ENCODE data around the gene XPO6. TPM values are rescaled to one million over a fixed set of nuclear protein-coding genes. Genes with fewer than 3 reads are reported as not detected.

The XPO6 gene
- polyA plus RNA-seq, 1 donor from 2014 or later: 104 TPM

GRCh38 chr16:28237754-28238357 lies 26.1 kb upstream of the XPO6 start:
- H3K27me3 ChIP-seq (ENCODE audit: insufficient read depth, low read depth, low read length): no peaks in the 10 kb centered on the region
- no peaks in the 10 kb centered on the region for H4K20me1 ChIP-seq (ENCODE audit: insufficient read depth)
- H3K79me2 ChIP-seq (replicated peaks; ENCODE audit: insufficient read depth, low read length): no peaks in the 10 kb centered on the region
- H3F3A ChIP-seq (ENCODE audit: insufficient read depth, low read length, poor library complexity, severe bottlenecking): no peaks in the 10 kb centered on the region
- H3K4me2 ChIP-seq (ENCODE audit: low read length): no peak overlapping the region
- TF ChIP-seq REST (IDR thresholded peaks at IDR 0.05; ENCODE audit: borderline replicate concordance) (no peak), MXI1 (conservative IDR thresholded peaks at IDR 0.05; ENCODE audit: poor library complexity, severe bottlenecking) (no peak), TAF1 (IDR thresholded peaks at IDR 0.05; ENCODE audit: low read depth) (no peak), RAD21 (conservative IDR thresholded peaks at IDR 0.05) (no peak), EP300 (conservative IDR thresholded peaks at IDR 0.05; ENCODE audit: poor library complexity, severe bottlenecking) (no peak), EZH2 (IDR thresholded peaks at IDR 0.05; ENCODE audit: borderline replicate concordance, insufficient read depth, low read length, poor library complexity, severe bottlenecking) (no peak), CTCF (IDR thresholded peaks at IDR 0.05; ENCODE audit: poor library complexity, severe bottlenecking) (no peak), SMC3 (conservative IDR thresholded peaks at IDR 0.05; ENCODE audit: poor library complexity) (no peak)
- H2AFZ ChIP-seq (ENCODE audit: low read depth, low read length): no peak overlapping the region
- no peaks in the 10 kb centered on the region for H3K9me3 ChIP-seq (ENCODE audit: low read length)
- no peak overlapping the region for H3K4me3 ChIP-seq (ENCODE audit: low read length)
- H3K9me2 ChIP-seq (ENCODE audit: insufficient read depth, low read length): no peaks in the 10 kb centered on the region
- H3K36me3 ChIP-seq (ENCODE audit: insufficient read depth, low read length): no peaks in the 10 kb centered on the region
- no peak overlapping the region for H3K27ac ChIP-seq (ENCODE audit: low read length)
- H3K9ac ChIP-seq (ENCODE audit: low read length): no peak overlapping the region

GRCh38 chr16:28231763-28232162 lies 20.0 kb upstream of the XPO6 start:
- no peaks in the 10 kb centered on the region for H4K20me1 ChIP-seq (ENCODE audit: insufficient read depth)
- H3K79me2 ChIP-seq (replicated peaks; ENCODE audit: insufficient read depth, low read length): no peaks in the 10 kb centered on the region

More at GRCh38 chr16:28231763-28232162, 20.0 kb upstream of the XPO6 start:
- Histone ChIP-seq H3K9me3 (ENCODE audit: low read length) (no peaks in the 10 kb centered on the region), H3K9me2 (ENCODE audit: insufficient read depth, low read length) (no peaks in the 10 kb centered on the region), H2AFZ (ENCODE audit: low read depth, low read length) (no peak overlapping the region), H3K9ac (ENCODE audit: low read length) (no peak overlapping the region), H3K36me3 (ENCODE audit: insufficient read depth, low read length) (no peaks in the 10 kb centered on the region), H3K4me2 (ENCODE audit: low read length) (no peak overlapping the region), H3K27ac (ENCODE audit: low read length) (no peak overlapping the region), H3K4me3 (ENCODE audit: low read length) (no peak overlapping the region), H3K27me3 (ENCODE audit: insufficient read depth, low read depth, low read length) (no peaks in the 10 kb centered on the region), H3F3A (ENCODE audit: insufficient read depth, low read length, poor library complexity, severe bottlenecking) (no peaks in the 10 kb centered on the region)
- TF ChIP-seq SMC3 (conservative IDR thresholded peaks at IDR 0.05; ENCODE audit: poor library complexity) (no peak), EP300 (conservative IDR thresholded peaks at IDR 0.05; ENCODE audit: poor library complexity, severe bottlenecking) (no peak), EZH2 (IDR thresholded peaks at IDR 0.05; ENCODE audit: borderline replicate concordance, insufficient read depth, low read length, poor library complexity, severe bottlenecking) (no peak), REST (IDR thresholded peaks at IDR 0.05; ENCODE audit: borderline replicate concordance) (no peak), POLR2AphosphoS5 (IDR thresholded peaks at IDR 0.05) (no peak), RAD21 (conservative IDR thresholded peaks at IDR 0.05) (no peak), TAF1 (IDR thresholded peaks at IDR 0.05; ENCODE audit: low read depth) (no peak), MXI1 (conservative IDR thresholded peaks at IDR 0.05; ENCODE audit: poor library complexity, severe bottlenecking) (no peak), CTCF (IDR thresholded peaks at IDR 0.05; ENCODE audit: poor library complexity, severe bottlenecking) (no peak)
